ENCODE data around the gene CEACAM4.
A peak's percentile ranks its signal among the peaks of the same experiment; 100 is the strongest.

GRCh38 chr19:41595258-41595889 lies 31.5 kb downstream of the CEACAM4 start:
- peak; percentile 86 for TF ChIP-seq CTCF (IDR thresholded peaks at IDR 0.05; ENCODE audit: low read length)
- no peak for TF ChIP-seq EZH2 (IDR thresholded peaks at IDR 0.05; ENCODE audit: borderline replicate concordance, low read length)

All from OCI-LY1 (cell line).